ENCODE data around the gene DDI2.

DDI2 gene

GRCh38 chr1:15627343-15627988 lies 10.2 kb downstream of the DDI2 start:
- no peak overlapping the region for H3K4me3 ChIP-seq (ENCODE audit: low read depth, low read length)
- no peak for DNase-seq (ENCODE audit: low read depth)
- TF ChIP-seq CTCF (IDR thresholded peaks at IDR 0.05; ENCODE audit: low read depth, low read length), result no peak
- TF ChIP-seq MAX (IDR thresholded peaks at IDR 0.05; ENCODE audit: low read depth, low read length), result no peak
- no peak for TF ChIP-seq POLR2A (IDR thresholded peaks at IDR 0.05; ENCODE audit: extremely low read depth, insufficient read length)
- TF ChIP-seq MYC (IDR thresholded peaks at IDR 0.05; ENCODE audit: low read depth, low read length), result no peak

- TF ChIP-seq CTCF (IDR thresholded peaks at IDR 0.05; ENCODE audit: low read depth, low read length) (no peak), POLR2A (IDR thresholded peaks at IDR 0.05; ENCODE audit: extremely low read depth, insufficient read length) (no peak), MYC (IDR thresholded peaks at IDR 0.05; ENCODE audit: low read depth, low read length) (no peak), MAX (IDR thresholded peaks at IDR 0.05; ENCODE audit: low read depth, low read length) (no peak)
- H3K4me3 ChIP-seq (ENCODE audit: low read depth, low read length), result no peak overlapping the region
- no peak for DNase-seq (ENCODE audit: low read depth)
These were observed 10.7 kb downstream of the DDI2 start for GRCh38 chr1:15628003-15628402.

- DNase-seq (ENCODE audit: low read depth), result no peak
- H3K4me3 ChIP-seq (ENCODE audit: low read depth, low read length), result no peak overlapping the region
- TF ChIP-seq POLR2A (IDR thresholded peaks at IDR 0.05; ENCODE audit: extremely low read depth, insufficient read length) (no peak), CTCF (IDR thresholded peaks at IDR 0.05; ENCODE audit: low read depth, low read length) (no peak), MAX (IDR thresholded peaks at IDR 0.05; ENCODE audit: low read depth, low read length) (no peak), MYC (IDR thresholded peaks at IDR 0.05; ENCODE audit: low read depth, low read length) (no peak)
These were observed 16.6 kb downstream of the DDI2 start for GRCh38 chr1:15633756-15634420.

- no peak for DNase-seq (ENCODE audit: low read depth)
- no peak for TF ChIP-seq CTCF (IDR thresholded peaks at IDR 0.05; ENCODE audit: low read depth, low read length)
- no peak for TF ChIP-seq MAX (IDR thresholded peaks at IDR 0.05; ENCODE audit: low read depth, low read length)
- no peak for TF ChIP-seq MYC (IDR thresholded peaks at IDR 0.05; ENCODE audit: low read depth, low read length)
- no peak for TF ChIP-seq POLR2A (IDR thresholded peaks at IDR 0.05; ENCODE audit: extremely low read depth, insufficient read length)
- no peak overlapping the region for H3K4me3 ChIP-seq (ENCODE audit: low read depth, low read length)
These were observed 19.2 kb downstream of the DDI2 start for GRCh38 chr1:15636436-15636835.

- no peak for DNase-seq (ENCODE audit: low read depth)
- TF ChIP-seq CTCF (IDR thresholded peaks at IDR 0.05; ENCODE audit: low read depth, low read length), result no peak
- no peak for TF ChIP-seq MYC (IDR thresholded peaks at IDR 0.05; ENCODE audit: low read depth, low read length)
- TF ChIP-seq MAX (IDR thresholded peaks at IDR 0.05; ENCODE audit: low read depth, low read length), result no peak
- no peak for TF ChIP-seq POLR2A (IDR thresholded peaks at IDR 0.05; ENCODE audit: extremely low read depth, insufficient read length)
- H3K4me3 ChIP-seq (ENCODE audit: low read depth, low read length), result no peak overlapping the region
These were observed 20.6 kb downstream of the DDI2 start for GRCh38 chr1:15637826-15638225.
